Endothelial cell of umbilical vein (primary cell): ENCODE data around the gene KHK.

ENCODE experiments used
- MYC ChIP-seq: IDR thresholded peaks from one replicate; pipeline ENCODE4 v1.6.1; 2011; ENCODE audit warnings: mild to moderate bottlenecking, low read depth, low read length
- POLR2A ChIP-seq: IDR thresholded peaks from 2 replicates; pipeline ENCODE4 v1.6.1; 2012; ENCODE audit warnings: low read depth, mild to moderate bottlenecking, control low read depth, low read length
- TF ChIP-seq, protein P1 (sequence below): IDR thresholded peaks from 2 replicates; pipeline ENCODE4 v1.6.1; 2011; ENCODE audit not compliant: insufficient read depth, insufficient read length
- TF ChIP-seq, protein P2 (sequence below), 2 donors: IDR thresholded peaks; 1 replicate in 1 of 2; 2 replicates in 1 of 2; pipeline ENCODE4 v1.5.1; 2011; ENCODE audit warnings: low read length in 2 of 2, mild to moderate bottlenecking in 2 of 2, moderate library complexity in 2 of 2, control low read depth in 1 of 2, inconsistent platforms in 1 of 2, low read depth in 1 of 2; ENCODE audit not compliant: insufficient read depth in 1 of 2; ENCODE audit errors: extremely low read depth in 1 of 2

DNA sequence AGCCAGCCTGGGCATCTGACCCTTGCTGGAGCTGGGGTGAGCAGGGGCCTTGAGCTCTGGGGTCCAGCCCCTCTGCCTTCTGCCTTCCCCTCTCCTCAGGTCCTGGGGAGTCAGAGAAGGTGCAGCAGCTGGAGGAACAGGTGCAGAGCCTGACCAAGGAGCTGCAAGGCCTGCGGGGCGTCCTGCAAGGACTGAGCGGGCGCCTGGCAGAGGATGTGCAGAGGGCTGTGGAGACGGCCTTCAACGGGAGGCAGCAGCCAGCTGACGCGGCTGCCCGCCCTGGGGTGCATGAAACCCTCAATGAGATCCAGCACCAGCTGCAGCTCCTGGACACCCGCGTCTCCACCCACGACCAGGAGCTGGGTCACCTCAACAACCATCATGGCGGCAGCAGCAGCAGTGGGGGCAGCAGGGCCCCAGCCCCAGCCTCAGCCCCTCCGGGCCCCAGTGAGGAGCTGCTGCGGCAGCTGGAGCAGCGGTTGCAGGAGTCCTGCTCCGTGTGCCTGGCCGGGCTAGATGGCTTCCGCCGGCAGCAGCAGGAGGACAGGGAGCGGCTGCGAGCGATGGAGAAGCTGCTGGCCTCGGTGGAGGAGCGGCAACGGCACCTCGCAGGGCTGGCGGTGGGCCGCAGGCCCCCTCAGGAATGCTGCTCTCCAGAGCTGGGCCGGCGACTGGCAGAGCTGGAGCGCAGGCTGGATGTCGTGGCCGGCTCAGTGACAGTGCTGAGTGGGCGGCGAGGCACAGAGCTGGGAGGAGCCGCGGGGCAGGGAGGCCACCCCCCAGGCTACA, 4.4 kb upstream of the KHK start:
- no peak for TF ChIP-seq MYC
- TF ChIP-seq, protein P1, sequence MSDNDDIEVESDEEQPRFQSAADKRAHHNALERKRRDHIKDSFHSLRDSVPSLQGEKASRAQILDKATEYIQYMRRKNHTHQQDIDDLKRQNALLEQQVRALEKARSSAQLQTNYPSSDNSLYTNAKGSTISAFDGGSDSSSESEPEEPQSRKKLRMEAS = no peak
- TF ChIP-seq, protein P2, sequence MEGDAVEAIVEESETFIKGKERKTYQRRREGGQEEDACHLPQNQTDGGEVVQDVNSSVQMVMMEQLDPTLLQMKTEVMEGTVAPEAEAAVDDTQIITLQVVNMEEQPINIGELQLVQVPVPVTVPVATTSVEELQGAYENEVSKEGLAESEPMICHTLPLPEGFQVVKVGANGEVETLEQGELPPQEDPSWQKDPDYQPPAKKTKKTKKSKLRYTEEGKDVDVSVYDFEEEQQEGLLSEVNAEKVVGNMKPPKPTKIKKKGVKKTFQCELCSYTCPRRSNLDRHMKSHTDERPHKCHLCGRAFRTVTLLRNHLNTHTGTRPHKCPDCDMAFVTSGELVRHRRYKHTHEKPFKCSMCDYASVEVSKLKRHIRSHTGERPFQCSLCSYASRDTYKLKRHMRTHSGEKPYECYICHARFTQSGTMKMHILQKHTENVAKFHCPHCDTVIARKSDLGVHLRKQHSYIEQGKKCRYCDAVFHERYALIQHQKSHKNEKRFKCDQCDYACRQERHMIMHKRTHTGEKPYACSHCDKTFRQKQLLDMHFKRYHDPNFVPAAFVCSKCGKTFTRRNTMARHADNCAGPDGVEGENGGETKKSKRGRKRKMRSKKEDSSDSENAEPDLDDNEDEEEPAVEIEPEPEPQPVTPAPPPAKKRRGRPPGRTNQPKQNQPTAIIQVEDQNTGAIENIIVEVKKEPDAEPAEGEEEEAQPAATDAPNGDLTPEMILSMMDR (IDR thresholded peaks at IDR 0.05; ENCODE audit: extremely low read depth in 1 of 2, insufficient read depth in 1 of 2, low read depth in 1 of 2, low read length in 2 of 2) = no peak
- no peak for TF ChIP-seq POLR2A
